Muscle layer of colon (tissue), 2 donors: ENCODE data around the gene MTA2.
"Not testable (repeated sequence)": the region's sequence is repeated elsewhere in the genome, so short reads cannot be mapped to it uniquely, and the experiment has no call there.

Experiments used
- H3K27ac ChIP-seq: one replicate; pipeline ENCODE4 v1.7.0; 2013; ENCODE audit warnings: low read depth, mild to moderate bottlenecking, low read length, moderate library complexity
- H3K27me3 ChIP-seq, 2 donors: one replicate each; pipeline ENCODE4 v1.7.0; 2013; ENCODE audit warnings: low read length in 2 of 2, mild to moderate bottlenecking in 2 of 2; ENCODE audit not compliant: insufficient read depth in 2 of 2, control insufficient read depth in 1 of 2
- H3K36me3 ChIP-seq: one replicate; pipeline ENCODE4 v1.7.0; 2013; ENCODE audit warnings: mild to moderate bottlenecking, low read length; ENCODE audit not compliant: insufficient read depth
- H3K4me1 ChIP-seq: one replicate; pipeline ENCODE4 v1.7.0; 2013; ENCODE audit warnings: mild to moderate bottlenecking, low read length; ENCODE audit not compliant: insufficient read depth
- H3K4me3 ChIP-seq, 2 donors: one replicate each; pipeline ENCODE4 v1.7.0; 2013; ENCODE audit warnings: low read length in 2 of 2, low read depth in 1 of 2, mild to moderate bottlenecking in 1 of 2, moderate library complexity in 1 of 2
- H3K9ac ChIP-seq: one replicate; pipeline ENCODE4 v1.7.0; 2013; ENCODE audit warnings: low read length
- H3K9me3 ChIP-seq: one replicate; pipeline ENCODE4 v1.7.0; 2013; ENCODE audit warnings: mild to moderate bottlenecking, low read length
- donor health status: abdominal sarcoma.
- donor health status: Adenocarcinoma of cecum.

MTA2 gene

DNA sequence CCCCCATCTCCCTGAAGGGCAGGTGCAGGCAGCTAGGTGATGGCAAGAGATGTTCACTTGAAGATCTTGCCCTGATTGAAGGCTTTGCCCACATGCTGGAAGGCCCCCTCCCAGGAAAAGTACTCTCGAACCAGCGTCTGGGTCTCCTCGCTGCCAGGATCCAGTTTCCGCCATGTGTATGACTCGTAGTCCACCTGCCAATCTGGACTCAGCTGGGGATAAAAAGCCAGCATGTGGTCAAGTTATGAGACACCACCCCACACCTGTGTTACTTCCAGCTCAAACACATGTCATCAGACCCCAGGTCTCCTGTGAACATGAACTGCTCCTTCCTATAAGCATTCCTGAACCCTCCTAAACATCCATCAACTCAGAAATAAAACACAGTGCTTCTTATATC, 42.0 kb downstream of the MTA2 start:
- Histone ChIP-seq H3K36me3 (peaks cover 22% of the 10 kb centered on the region), H3K27ac (peak overlapping the region; percentile 59)
- H3K4me3 ChIP-seq: not testable (repeated sequence)

GRCh38 chr11:62559204-62559603, 42.5 kb downstream of the MTA2 start:
- Histone ChIP-seq H3K36me3 (peaks cover 22% of the 10 kb centered on the region), H3K4me1 (peaks cover 51% of the 10 kb centered on the region), H3K9me3 (no peaks in the 10 kb centered on the region), H3K27me3 (no peaks in the 10 kb centered on the region), H3K9ac (no peak overlapping the region), H3K4me3 (no peak overlapping the region), H3K27ac (peak overlapping the region; percentile 59)

More for the DNA sequence above, 42.0 kb downstream of the MTA2 start:
- not testable (repeated sequence) for H3K9me3 ChIP-seq, H3K9ac ChIP-seq, H3K27me3 ChIP-seq
- H3K4me1 ChIP-seq: peaks cover 47% of the 10 kb centered on the region

DNA sequence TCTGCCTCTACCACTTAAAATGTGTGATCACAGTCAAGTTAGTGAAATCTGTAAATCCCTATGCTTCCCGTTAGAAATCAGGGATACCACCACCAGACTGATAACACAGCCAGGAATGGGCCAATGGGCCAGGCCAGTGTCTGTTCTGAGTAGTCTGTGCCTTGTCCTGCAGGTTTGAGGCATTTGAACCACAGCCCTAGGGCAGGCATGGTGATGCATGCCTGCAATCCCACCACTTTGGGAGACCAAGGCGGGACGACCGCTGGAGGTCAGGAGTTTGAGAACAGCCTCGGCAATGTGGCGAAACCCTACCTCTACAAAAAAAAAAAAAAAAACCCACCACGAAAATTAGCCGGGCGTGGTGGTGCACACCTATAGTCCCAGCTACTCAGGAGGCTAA, 43.0 kb downstream of the MTA2 start:
- Histone ChIP-seq H3K27me3 (no peaks in the 10 kb centered on the region), H3K9ac (no peak overlapping the region), H3K27ac (no peak overlapping the region), H3K4me1 (peaks cover 56% of the 10 kb centered on the region), H3K9me3 (no peaks in the 10 kb centered on the region), H3K4me3 (no peak overlapping the region), H3K36me3 (peaks cover 22% of the 10 kb centered on the region)

DNA sequence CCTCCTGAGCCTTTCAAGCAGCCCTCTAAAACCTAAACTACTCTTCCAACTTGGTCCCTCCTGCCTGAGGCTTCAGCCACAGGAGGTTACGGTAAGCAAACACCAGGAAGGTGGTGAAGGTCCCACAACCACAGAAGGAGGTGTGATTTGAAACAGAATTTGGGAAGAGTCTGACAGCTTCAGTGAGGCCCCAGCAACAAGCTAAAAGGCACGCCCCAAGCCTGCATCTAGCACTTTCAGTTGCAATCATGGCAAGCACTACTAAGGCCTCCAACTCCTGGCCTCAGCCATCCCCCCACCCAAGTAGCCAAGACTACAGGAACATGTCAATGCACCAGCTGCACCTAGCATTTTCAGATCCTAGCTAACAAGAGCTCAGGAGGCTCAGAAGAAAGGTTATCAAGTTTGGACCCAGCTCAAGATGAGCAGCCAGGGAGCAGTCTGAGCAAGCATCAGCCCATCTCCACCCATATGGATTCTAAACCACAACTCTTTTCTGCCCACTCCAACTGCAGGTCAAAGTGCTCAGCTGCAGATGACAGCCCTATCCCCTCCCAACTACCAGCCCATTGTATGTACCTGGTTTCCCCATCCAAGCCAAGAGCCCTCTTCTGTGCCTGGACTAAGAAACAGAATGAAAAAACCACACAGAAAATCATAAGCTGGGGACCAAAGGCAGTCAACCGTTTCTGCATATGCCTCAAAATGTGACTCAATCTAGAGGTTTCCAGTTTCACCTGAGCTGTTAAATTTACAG, 44.6 kb downstream of the MTA2 start:
- peak overlapping the region; percentile 79 for H3K27ac ChIP-seq
- peak overlapping the region in 1 of 2 donors; percentile 25 for H3K4me3 ChIP-seq
- H3K36me3 ChIP-seq: peaks cover 22% of the 10 kb centered on the region
- H3K27me3 ChIP-seq: no peaks in the 10 kb centered on the region
- no peaks in the 10 kb centered on the region for H3K9me3 ChIP-seq
- H3K9ac ChIP-seq: peak overlapping the region; percentile 12
- peaks cover 72% of the 10 kb centered on the region for H3K4me1 ChIP-seq

DNA sequence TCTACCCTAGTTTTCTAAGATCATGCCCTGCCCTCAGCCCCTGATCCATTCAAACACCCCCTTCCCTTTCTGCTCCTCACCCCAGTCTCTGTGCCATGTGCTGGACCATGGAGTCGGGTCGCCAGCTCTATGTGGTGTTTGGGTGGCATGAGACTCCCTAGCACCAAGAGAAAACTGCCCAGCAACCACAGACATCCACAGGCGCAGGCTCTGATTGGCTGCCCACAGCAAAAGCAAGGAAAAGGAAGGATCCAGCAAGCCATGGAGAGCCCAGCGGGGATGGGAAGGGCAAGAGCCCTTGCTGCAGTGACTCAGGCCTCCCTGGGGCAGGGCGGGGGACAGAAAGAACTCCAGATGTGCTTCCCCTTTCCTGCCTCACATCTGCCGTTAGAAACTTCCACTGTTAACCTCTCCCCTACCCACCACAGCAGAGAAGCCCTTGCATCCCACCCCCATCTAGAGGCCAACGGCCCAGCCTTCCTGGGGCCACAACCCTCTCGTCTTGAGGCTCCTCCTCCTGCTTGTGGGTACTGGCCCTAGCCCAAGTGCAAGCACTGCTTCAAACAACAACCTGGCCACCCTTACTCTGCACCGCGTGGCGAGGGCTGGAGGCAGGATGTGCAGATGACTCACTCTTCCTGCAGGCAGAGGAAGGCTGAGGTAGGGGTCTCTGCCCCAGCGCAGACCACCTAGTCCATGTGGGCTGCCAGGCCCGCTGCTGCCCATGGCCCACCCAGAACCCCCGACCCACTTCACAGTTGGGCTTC, 45.4 kb downstream of the MTA2 start:
- H3K36me3 ChIP-seq: peaks cover 22% of the 10 kb centered on the region
- no peaks in the 10 kb centered on the region for H3K9me3 ChIP-seq
- H3K4me1 ChIP-seq: peaks cover 79% of the 10 kb centered on the region
- peak overlapping the region in 1 of 2 donors; percentile 13 for H3K4me3 ChIP-seq
- H3K9ac ChIP-seq: no peak overlapping the region
- H3K27me3 ChIP-seq: no peaks in the 10 kb centered on the region
- peak overlapping the region; percentile 79 for H3K27ac ChIP-seq

GRCh38 chr11:62555464-62556107, 46.1 kb downstream of the MTA2 start:
- no peak overlapping the region for H3K9ac ChIP-seq
- H3K4me1 ChIP-seq: peaks cover 80% of the 10 kb centered on the region
- H3K36me3 ChIP-seq: peaks cover 22% of the 10 kb centered on the region
- H3K27me3 ChIP-seq: no peaks in the 10 kb centered on the region
- no peaks in the 10 kb centered on the region for H3K9me3 ChIP-seq
- peak overlapping the region in 1 of 2 donors; percentile 13 for H3K4me3 ChIP-seq
- H3K27ac ChIP-seq: peak overlapping the region; percentile 79

GRCh38 chr11:62554387-62555167, 47.1 kb downstream of the MTA2 start:
- H3K9ac ChIP-seq: peak overlapping the region; percentile 14
- H3K9me3 ChIP-seq: no peaks in the 10 kb centered on the region
- no peaks in the 10 kb centered on the region for H3K27me3 ChIP-seq
- peak overlapping the region; percentile 84 for H3K27ac ChIP-seq
- H3K4me1 ChIP-seq: peaks cover 70% of the 10 kb centered on the region
- H3K4me3 ChIP-seq: peak overlapping the region in 1 of 2 donors; percentile 28
- H3K36me3 ChIP-seq: peaks cover 14% of the 10 kb centered on the region

- Histone ChIP-seq H3K27me3 (no peaks in the 10 kb centered on the region), H3K9me3 (no peaks in the 10 kb centered on the region), H3K36me3 (peaks cover 7% of the 10 kb centered on the region), H3K9ac (peak overlapping the region; percentile 65), H3K4me3 (peak overlapping the region in 1 of 2 donors; percentile 28), H3K27ac (peak overlapping the region; percentile 84), H3K4me1 (peaks cover 72% of the 10 kb centered on the region)
These were observed 47.8 kb downstream of the MTA2 start for GRCh38 chr11:62553839-62554361.

DNA sequence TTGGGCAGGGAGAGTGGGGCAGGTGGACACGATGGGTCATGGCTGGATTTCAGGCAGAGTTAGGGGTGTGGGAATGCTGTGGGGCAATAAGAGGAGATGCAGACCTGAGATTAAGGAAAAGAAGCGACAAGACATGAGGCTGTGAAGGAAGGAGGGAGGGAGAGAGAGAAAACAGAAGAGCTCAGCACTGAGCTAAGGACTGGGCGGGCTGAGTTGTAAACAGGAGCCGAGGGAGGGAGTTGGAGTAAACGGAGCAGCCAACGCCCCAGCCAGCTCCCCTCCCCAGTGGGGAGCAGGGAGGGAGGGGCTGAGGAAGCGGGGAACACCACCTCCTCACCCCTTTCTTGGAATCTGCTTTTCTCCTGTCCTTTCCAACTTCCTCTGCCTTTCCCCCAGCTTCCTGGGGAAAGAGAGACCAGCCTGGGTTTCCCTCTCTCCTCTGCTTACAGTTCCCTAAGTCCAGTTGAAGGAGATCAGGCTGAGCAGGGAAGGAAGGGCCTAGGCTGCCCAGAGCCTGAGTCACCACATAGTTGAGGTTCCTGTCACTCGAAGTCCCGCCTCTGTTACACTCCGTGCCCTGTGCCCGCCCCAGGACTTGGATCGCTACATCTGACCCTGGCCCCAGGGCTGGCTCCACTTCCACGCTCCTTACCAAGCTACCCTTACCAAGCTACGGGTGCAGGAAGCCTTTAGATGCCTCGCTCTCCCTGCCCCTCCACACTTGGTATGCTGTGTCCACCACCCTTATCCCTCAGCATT, 48.4 kb downstream of the MTA2 start:
- Histone ChIP-seq H3K36me3 (peaks cover under 1% of the 10 kb centered on the region), H3K4me1 (peaks cover 79% of the 10 kb centered on the region), H3K27ac (peak overlapping the region; percentile 84), H3K27me3 (no peaks in the 10 kb centered on the region), H3K4me3 (peak overlapping the region in 1 of 2 donors; percentile 28), H3K9me3 (no peaks in the 10 kb centered on the region), H3K9ac (peak overlapping the region; percentile 65)

GRCh38 chr11:62552485-62553079, 49.1 kb downstream of the MTA2 start:
- Histone ChIP-seq H3K4me1 (peaks cover 83% of the 10 kb centered on the region), H3K27me3 (no peaks in the 10 kb centered on the region), H3K9ac (peak overlapping the region; percentile 65), H3K36me3 (no peaks in the 10 kb centered on the region), H3K4me3 (peak overlapping the region in 1 of 2 donors; percentile 28), H3K9me3 (no peaks in the 10 kb centered on the region), H3K27ac (peak overlapping the region; percentile 84)
